ENCODE measurements around the gene ARHGAP12.
A peak's percentile ranks its signal among the peaks of the same experiment; 100 is the strongest.

ARHGAP12 gene

GRCh38 chr10:31942892-31943291, 14.3 kb upstream of the ARHGAP12 start:
- TF ChIP-seq EZH2 (IDR thresholded peaks at IDR 0.05; ENCODE audit: borderline replicate concordance, low read length), result no peak
- TF ChIP-seq CTCF (IDR thresholded peaks at IDR 0.05; ENCODE audit: low read length), result no peak
- no peak overlapping the region for H3K4me3 ChIP-seq (ENCODE audit: low read depth, low read length, poor library complexity, severe bottlenecking)
- no peaks in the 10 kb centered on the region for H3K79me2 ChIP-seq (ENCODE audit: insufficient read depth, low read length)
- no peaks in the 10 kb centered on the region for H3K27me3 ChIP-seq (ENCODE audit: insufficient read depth, low read length)
- peak overlapping the region; percentile 72; the same call in 1 of the 2 replicates for H2AFZ ChIP-seq (ENCODE audit: low read length)
- no peaks in the 10 kb centered on the region for H4K20me1 ChIP-seq (ENCODE audit: insufficient read depth, low read length)
- H3K9me2 ChIP-seq (ENCODE audit: low read depth, low read length), result no peaks in the 10 kb centered on the region
- no peak overlapping the region for H3K4me2 ChIP-seq (ENCODE audit: low read length)
- H3F3A ChIP-seq (ENCODE audit: insufficient read depth, low read length), result peaks cover 4% of the 10 kb centered on the region; the same call in 1 of the 2 replicates
- no peak overlapping the region for H3K27ac ChIP-seq (ENCODE audit: low read depth, low read length, poor library complexity, severe bottlenecking)
- peaks cover 38% of the 10 kb centered on the region for H3K4me1 ChIP-seq (ENCODE audit: insufficient read depth, low read length, severe bottlenecking)
- H3K9ac ChIP-seq (ENCODE audit: low read length), result no peak overlapping the region
- H3K9me3 ChIP-seq (ENCODE audit: low read length), result no peaks in the 10 kb centered on the region
- H3K36me3 ChIP-seq (ENCODE audit: insufficient read depth, low read length), result no peaks in the 10 kb centered on the region

GRCh38 chr10:31942435-31942834, 13.8 kb upstream of the ARHGAP12 start:
- H3K79me2 ChIP-seq (ENCODE audit: insufficient read depth, low read length), result no peaks in the 10 kb centered on the region
- no peak overlapping the region for H3K4me2 ChIP-seq (ENCODE audit: low read length)
- no peaks in the 10 kb centered on the region for H3K9me3 ChIP-seq (ENCODE audit: low read length)
- H3K4me1 ChIP-seq (ENCODE audit: insufficient read depth, low read length, severe bottlenecking), result peaks cover 34% of the 10 kb centered on the region
- no peaks in the 10 kb centered on the region for H3K9me2 ChIP-seq (ENCODE audit: low read depth, low read length)
- H3K9ac ChIP-seq (ENCODE audit: low read length), result no peak overlapping the region
- no peaks in the 10 kb centered on the region for H3K27me3 ChIP-seq (ENCODE audit: insufficient read depth, low read length)
- H3K36me3 ChIP-seq (ENCODE audit: insufficient read depth, low read length), result no peaks in the 10 kb centered on the region
- H4K20me1 ChIP-seq (ENCODE audit: insufficient read depth, low read length), result no peaks in the 10 kb centered on the region
- H3F3A ChIP-seq (ENCODE audit: insufficient read depth, low read length), result peaks cover 4% of the 10 kb centered on the region; the same call in 1 of the 2 replicates
- no peak for TF ChIP-seq CTCF (IDR thresholded peaks at IDR 0.05; ENCODE audit: low read length)
- no peak for TF ChIP-seq EZH2 (IDR thresholded peaks at IDR 0.05; ENCODE audit: borderline replicate concordance, low read length)
- H2AFZ ChIP-seq (ENCODE audit: low read length), result no peak overlapping the region
- no peak overlapping the region for H3K4me3 ChIP-seq (ENCODE audit: low read depth, low read length, poor library complexity, severe bottlenecking)
- no peak overlapping the region for H3K27ac ChIP-seq (ENCODE audit: low read depth, low read length, poor library complexity, severe bottlenecking)

GRCh38 chr10:31940839-31941653, 12.4 kb upstream of the ARHGAP12 start:
- TF ChIP-seq EZH2 (IDR thresholded peaks at IDR 0.05; ENCODE audit: borderline replicate concordance, low read length) (no peak), CTCF (IDR thresholded peaks at IDR 0.05; ENCODE audit: low read length) (no peak)
- Histone ChIP-seq H3K79me2 (ENCODE audit: insufficient read depth, low read length) (no peaks in the 10 kb centered on the region), H3K27me3 (ENCODE audit: insufficient read depth, low read length) (no peaks in the 10 kb centered on the region), H3K9ac (ENCODE audit: low read length) (no peak overlapping the region), H3K9me2 (ENCODE audit: low read depth, low read length) (no peaks in the 10 kb centered on the region), H3K9me3 (ENCODE audit: low read length) (no peaks in the 10 kb centered on the region), H3K36me3 (ENCODE audit: insufficient read depth, low read length) (no peaks in the 10 kb centered on the region), H3K4me3 (ENCODE audit: low read depth, low read length, poor library complexity, severe bottlenecking) (no peak overlapping the region), H3K4me2 (ENCODE audit: low read length) (peak overlapping the region; percentile 35; the same call in 1 of the 2 replicates), H3K27ac (ENCODE audit: low read depth, low read length, poor library complexity, severe bottlenecking) (peak overlapping the region; percentile 26), H2AFZ (ENCODE audit: low read length) (peak overlapping the region; percentile 18; the same call in 1 of the 2 replicates), H3K4me1 (ENCODE audit: insufficient read depth, low read length, severe bottlenecking) (peaks cover 28% of the 10 kb centered on the region), H3F3A (ENCODE audit: insufficient read depth, low read length) (peaks cover 4% of the 10 kb centered on the region; the same call in 1 of the 2 replicates), H4K20me1 (ENCODE audit: insufficient read depth, low read length) (no peaks in the 10 kb centered on the region)
